Ovary (tissue), 3 donors: ENCODE measurements around the gene CBX6.

Experiments used
- EP300 ChIP-seq: sonication (generic); formaldehyde crosslinking; IDR thresholded peaks from one replicate; pipeline ENCODE4 v1.6.1; 2017; ENCODE audit warnings: antibody characterized with exemption
- POLR2A ChIP-seq: fragments of 450-650 bp; IDR thresholded peaks from one replicate; pipeline ENCODE4 v1.6.1; 2017; ENCODE audit warnings: antibody characterized with exemption, mild to moderate bottlenecking, moderate library complexity
- TF ChIP-seq, protein P1 (sequence below), 3 donors: fragments of 450-650 bp in 2 of 3; fragments of 200-600 bp in 1 of 3; IDR thresholded peaks; one replicate each; pipeline versions ENCODE4 v1.5.1 to v1.8.0; 2016 to 2022; ENCODE audit warnings: antibody characterized with exemption in 3 of 3, mild to moderate bottlenecking in 1 of 3
- donor health status: DM: no; HTN: no; CAD: no.

GRCh38 chr22:38870791-38871359 is 1.1 kb downstream of the CBX6 start:
- TF ChIP-seq POLR2A (no peak), EP300 (no peak)
- TF ChIP-seq, protein P1, sequence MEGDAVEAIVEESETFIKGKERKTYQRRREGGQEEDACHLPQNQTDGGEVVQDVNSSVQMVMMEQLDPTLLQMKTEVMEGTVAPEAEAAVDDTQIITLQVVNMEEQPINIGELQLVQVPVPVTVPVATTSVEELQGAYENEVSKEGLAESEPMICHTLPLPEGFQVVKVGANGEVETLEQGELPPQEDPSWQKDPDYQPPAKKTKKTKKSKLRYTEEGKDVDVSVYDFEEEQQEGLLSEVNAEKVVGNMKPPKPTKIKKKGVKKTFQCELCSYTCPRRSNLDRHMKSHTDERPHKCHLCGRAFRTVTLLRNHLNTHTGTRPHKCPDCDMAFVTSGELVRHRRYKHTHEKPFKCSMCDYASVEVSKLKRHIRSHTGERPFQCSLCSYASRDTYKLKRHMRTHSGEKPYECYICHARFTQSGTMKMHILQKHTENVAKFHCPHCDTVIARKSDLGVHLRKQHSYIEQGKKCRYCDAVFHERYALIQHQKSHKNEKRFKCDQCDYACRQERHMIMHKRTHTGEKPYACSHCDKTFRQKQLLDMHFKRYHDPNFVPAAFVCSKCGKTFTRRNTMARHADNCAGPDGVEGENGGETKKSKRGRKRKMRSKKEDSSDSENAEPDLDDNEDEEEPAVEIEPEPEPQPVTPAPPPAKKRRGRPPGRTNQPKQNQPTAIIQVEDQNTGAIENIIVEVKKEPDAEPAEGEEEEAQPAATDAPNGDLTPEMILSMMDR (IDR thresholded peaks at IDR 0.05): no peak
